HEK293 (cell line): Measurements from ENCODE around the gene SYCE1.

ENCODE experiments used
- CTCF ChIA-PET: fragments of 350-600 bp; formaldehyde crosslinking; extraction: SDS; loops from one replicate; lab custom pipeline; 2021; ENCODE audit warnings: antibody characterized with exemption; lab: Yijun Ruan, JAX
- POLR2A ChIA-PET: fragments of 300-600 bp; formaldehyde crosslinking; extraction: SDS; loops from one replicate; lab custom pipeline; 2020; ENCODE audit warnings: antibody characterized with exemption, inconsistent platforms; lab: Yijun Ruan, JAX
- H3K27ac ChIP-seq: fragments of 200-500 bp; sonication (Bioruptor generic); 2 replicates; pipeline ENCODE4 v1.5.1; 2014; ENCODE audit warnings: low read depth, low read length, control low read depth, inconsistent platforms; ENCODE audit errors: extremely low read depth
- H3K36me3 ChIP-seq, 2 experiments: fragments of 200-500 bp in 1 of 2; sonication (Bioruptor generic) in 1 of 2; 1 replicate in 1 of 2; 2 replicates in 1 of 2; pipeline ENCODE4 v1.5.1; 2014 to 2017; ENCODE audit warnings: inconsistent platforms in 2 of 2, low read length in 2 of 2; ENCODE audit not compliant: control insufficient read depth in 2 of 2, insufficient read depth in 1 of 2
- H3K4me1 ChIP-seq: fragments of 200-500 bp; sonication (Bioruptor generic); 2 replicates; pipeline ENCODE4 v1.5.1; 2014; ENCODE audit warnings: mild to moderate bottlenecking, low read length, inconsistent platforms; ENCODE audit not compliant: control insufficient read depth, insufficient read depth
- H3K4me3 ChIP-seq: 2 replicates; pipeline ENCODE4 v1.5.1; 2011; ENCODE audit warnings: low read depth, mild to moderate bottlenecking, control low read depth, low read length, moderate library complexity
- H3K9me3 ChIP-seq: fragments of 200-500 bp; sonication (Bioruptor generic); 2 replicates; pipeline ENCODE4 v1.5.1; 2014; ENCODE audit warnings: low read depth, low read length, inconsistent platforms; ENCODE audit not compliant: control insufficient read depth, insufficient read depth
- HOXA7 ChIP-seq: sonication (generic); formaldehyde crosslinking; IDR thresholded peaks from 2 replicates; pipeline ENCODE4 v1.8.1; 2022; ENCODE audit warnings: missing genetic modification reagents, borderline replicate concordance
- TRIM28 ChIP-seq: IDR thresholded peaks from 2 replicates; pipeline ENCODE4 v1.6.1; 2011; ENCODE audit warnings: low read length, control low read depth, borderline replicate concordance
- ZNF121 ChIP-seq: fragments of 450-650 bp; formaldehyde crosslinking; IDR thresholded peaks from 2 replicates; pipeline ENCODE4 v1.5.1; 2016; ENCODE audit warnings: missing biosample characterization, missing genetic modification characterization
- ZNF132 ChIP-seq: fragments of 450-650 bp; formaldehyde crosslinking; IDR thresholded peaks from 2 replicates; pipeline ENCODE4 v1.5.1; 2017; ENCODE audit warnings: missing biosample characterization, missing genetic modification characterization, borderline replicate concordance
- ZNF146 ChIP-seq: fragments of 450-650 bp; formaldehyde crosslinking; IDR thresholded peaks from 2 replicates; pipeline ENCODE4 v1.5.1; 2016; ENCODE audit warnings: missing biosample characterization, missing genetic modification characterization
- ZNF16 ChIP-seq: fragments of 450-650 bp; formaldehyde crosslinking; IDR thresholded peaks from 2 replicates; pipeline ENCODE4 v1.5.1; 2016; ENCODE audit warnings: low read depth, missing biosample characterization, missing genetic modification characterization
- ZNF292 ChIP-seq: fragments of 450-650 bp; formaldehyde crosslinking; IDR thresholded peaks from 2 replicates; pipeline ENCODE4 v1.5.1; 2016; ENCODE audit warnings: low read depth, missing biosample characterization, missing genetic modification characterization, borderline replicate concordance
- ZNF341 ChIP-seq: fragments of 450-650 bp; formaldehyde crosslinking; IDR thresholded peaks from 2 replicates; pipeline ENCODE4; 2016; ENCODE audit warnings: low read depth, missing biosample characterization, missing genetic modification characterization
- ZNF394 ChIP-seq: fragments of 450-650 bp; formaldehyde crosslinking; IDR thresholded peaks from 2 replicates; pipeline ENCODE4 v1.5.1; 2016; ENCODE audit warnings: missing biosample characterization, missing genetic modification characterization, mild to moderate bottlenecking, moderate library complexity, borderline replicate concordance
- ZNF777 ChIP-seq: fragments of 450-650 bp; formaldehyde crosslinking; IDR thresholded peaks from 2 replicates; pipeline ENCODE4 v1.5.1; 2017; ENCODE audit warnings: missing biosample characterization, missing genetic modification characterization, borderline replicate concordance
- ZNF785 ChIP-seq: fragments of 450-650 bp; formaldehyde crosslinking; IDR thresholded peaks from 2 replicates; pipeline ENCODE4 v1.5.1; 2016; ENCODE audit warnings: missing biosample characterization, missing genetic modification characterization
- ZSCAN30 ChIP-seq: fragments of 450-650 bp; IDR thresholded peaks from 2 replicates; pipeline ENCODE4 v1.5.1; 2018; ENCODE audit warnings: missing biosample characterization, mild to moderate bottlenecking, missing genetic modification characterization, moderate library complexity
- TF ChIP-seq, protein P1 (sequence below): fragments of 450-650 bp; formaldehyde crosslinking; conservative IDR thresholded peaks from 2 replicates; pipeline ENCODE4 v1.5.1; 2016; ENCODE audit warnings: low read depth, missing biosample characterization, missing genetic modification characterization
- TF ChIP-seq, protein P2 (sequence below): fragments of 450-650 bp; formaldehyde crosslinking; IDR thresholded peaks from 2 replicates; pipeline ENCODE4 v1.5.1; 2017; ENCODE audit warnings: missing biosample characterization, missing genetic modification characterization
- TF ChIP-seq, protein P3 (sequence below): fragments of 450-650 bp; formaldehyde crosslinking; IDR thresholded peaks from 2 replicates; pipeline ENCODE4 v1.5.1; 2016; ENCODE audit warnings: missing biosample characterization, missing genetic modification characterization

The SYCE1 gene

DNA sequence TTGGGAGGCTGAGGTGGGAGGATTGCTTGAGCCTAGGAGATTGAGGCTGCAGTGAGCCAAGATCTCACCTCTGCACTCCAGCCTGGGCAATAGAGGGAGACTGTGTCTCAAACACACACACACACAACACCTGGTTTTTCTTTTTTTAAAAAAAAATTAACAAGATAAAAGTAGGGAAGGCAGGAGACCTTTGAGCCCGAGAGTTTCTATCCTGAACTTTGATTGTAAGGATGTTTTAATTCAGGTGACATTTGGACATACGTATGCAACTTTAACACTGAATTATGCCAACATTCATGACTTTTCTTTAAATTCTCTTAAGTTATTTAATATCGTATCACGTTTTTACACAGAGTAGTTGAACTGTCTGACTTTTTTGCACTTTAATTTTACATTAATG lies 49.9 kb downstream of the SYCE1 start (continued):
- TF ChIP-seq ZNF777 (no peak), ZSCAN30 (tag by site-specific recombination) (no peak)

DNA sequence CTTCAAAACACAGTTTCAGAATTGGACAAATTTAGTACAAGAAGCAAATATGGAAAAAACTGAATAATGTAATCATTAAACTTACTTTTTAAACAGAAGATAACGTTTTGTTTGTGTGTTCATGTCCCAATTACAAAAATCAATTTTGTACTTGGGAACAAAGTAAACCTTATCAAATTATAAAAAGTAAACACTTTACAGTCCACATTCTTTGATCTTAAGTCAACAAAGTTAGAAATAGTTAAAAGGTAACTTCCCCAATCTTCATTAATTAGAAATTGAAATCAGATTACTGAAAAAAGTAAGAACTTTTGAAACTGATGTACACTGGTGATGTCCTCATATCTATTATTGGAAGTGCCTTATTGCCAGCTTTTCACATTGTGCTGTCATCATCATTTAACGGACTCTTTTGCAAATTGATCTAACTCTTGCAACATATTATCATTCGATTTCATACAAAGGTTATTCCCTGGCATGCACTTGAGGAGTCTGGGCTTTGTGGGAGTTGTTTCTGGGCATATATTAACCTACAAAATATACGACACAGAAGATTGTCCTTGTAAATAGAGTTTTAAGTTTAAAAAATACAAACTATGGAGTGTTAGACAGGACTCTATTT lies 53.4 kb downstream of the SYCE1 start:
- no peaks in the 10 kb centered on the region for H3K9me3 ChIP-seq
- no peak overlapping the region for H3K4me3 ChIP-seq
- no peaks in the 10 kb centered on the region for H3K4me1 ChIP-seq
- no peaks in the 10 kb centered on the region for H3K36me3 ChIP-seq
- TF ChIP-seq, protein P1, sequence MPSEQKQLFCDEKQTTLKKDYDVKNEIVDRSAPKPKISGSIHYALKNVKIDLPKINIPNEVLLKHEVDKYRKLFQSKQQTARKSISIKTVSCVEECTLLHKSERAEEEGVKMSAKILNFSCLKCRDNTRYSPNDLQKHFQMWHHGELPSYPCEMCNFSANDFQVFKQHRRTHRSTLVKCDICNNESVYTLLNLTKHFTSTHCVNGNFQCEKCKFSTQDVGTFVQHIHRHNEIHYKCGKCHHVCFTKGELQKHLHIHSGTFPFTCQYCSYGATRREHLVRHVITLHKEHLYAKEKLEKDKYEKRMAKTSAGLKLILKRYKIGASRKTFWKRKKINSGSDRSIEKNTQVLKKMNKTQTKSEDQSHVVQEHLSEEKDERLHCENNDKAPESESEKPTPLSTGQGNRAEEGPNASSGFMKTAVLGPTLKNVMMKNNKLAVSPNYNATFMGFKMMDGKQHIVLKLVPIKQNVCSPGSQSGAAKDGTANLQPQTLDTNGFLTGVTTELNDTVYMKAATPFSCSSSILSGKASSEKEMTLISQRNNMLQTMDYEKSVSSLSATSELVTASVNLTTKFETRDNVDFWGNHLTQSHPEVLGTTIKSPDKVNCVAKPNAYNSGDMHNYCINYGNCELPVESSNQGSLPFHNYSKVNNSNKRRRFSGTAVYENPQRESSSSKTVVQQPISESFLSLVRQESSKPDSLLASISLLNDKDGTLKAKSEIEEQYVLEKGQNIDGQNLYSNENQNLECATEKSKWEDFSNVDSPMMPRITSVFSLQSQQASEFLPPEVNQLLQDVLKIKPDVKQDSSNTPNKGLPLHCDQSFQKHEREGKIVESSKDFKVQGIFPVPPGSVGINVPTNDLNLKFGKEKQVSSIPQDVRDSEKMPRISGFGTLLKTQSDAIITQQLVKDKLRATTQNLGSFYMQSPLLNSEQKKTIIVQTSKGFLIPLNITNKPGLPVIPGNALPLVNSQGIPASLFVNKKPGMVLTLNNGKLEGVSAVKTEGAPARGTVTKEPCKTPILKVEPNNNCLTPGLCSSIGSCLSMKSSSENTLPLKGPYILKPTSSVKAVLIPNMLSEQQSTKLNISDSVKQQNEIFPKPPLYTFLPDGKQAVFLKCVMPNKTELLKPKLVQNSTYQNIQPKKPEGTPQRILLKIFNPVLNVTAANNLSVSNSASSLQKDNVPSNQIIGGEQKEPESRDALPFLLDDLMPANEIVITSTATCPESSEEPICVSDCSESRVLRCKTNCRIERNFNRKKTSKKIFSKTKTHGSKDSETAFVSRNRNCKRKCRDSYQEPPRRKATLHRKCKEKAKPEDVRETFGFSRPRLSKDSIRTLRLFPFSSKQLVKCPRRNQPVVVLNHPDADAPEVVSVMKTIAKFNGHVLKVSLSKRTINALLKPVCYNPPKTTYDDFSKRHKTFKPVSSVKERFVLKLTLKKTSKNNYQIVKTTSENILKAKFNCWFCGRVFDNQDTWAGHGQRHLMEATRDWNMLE (tag by site-specific recombination), result no peak
- TF ChIP-seq ZNF785 (tag by site-specific recombination) (no peak), TRIM28 (no peak), ZNF16 (tag by site-specific recombination) (no peak), ZNF292 (tag by site-specific recombination) (no peak), ZNF394 (tag by site-specific recombination) (no peak), ZNF121 (tag by site-specific recombination) (no peak), ZNF132 (tag by site-specific recombination) (no peak)
- TF ChIP-seq, protein P2, sequence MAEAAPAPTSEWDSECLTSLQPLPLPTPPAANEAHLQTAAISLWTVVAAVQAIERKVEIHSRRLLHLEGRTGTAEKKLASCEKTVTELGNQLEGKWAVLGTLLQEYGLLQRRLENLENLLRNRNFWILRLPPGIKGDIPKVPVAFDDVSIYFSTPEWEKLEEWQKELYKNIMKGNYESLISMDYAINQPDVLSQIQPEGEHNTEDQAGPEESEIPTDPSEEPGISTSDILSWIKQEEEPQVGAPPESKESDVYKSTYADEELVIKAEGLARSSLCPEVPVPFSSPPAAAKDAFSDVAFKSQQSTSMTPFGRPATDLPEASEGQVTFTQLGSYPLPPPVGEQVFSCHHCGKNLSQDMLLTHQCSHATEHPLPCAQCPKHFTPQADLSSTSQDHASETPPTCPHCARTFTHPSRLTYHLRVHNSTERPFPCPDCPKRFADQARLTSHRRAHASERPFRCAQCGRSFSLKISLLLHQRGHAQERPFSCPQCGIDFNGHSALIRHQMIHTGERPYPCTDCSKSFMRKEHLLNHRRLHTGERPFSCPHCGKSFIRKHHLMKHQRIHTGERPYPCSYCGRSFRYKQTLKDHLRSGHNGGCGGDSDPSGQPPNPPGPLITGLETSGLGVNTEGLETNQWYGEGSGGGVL (tag by site-specific recombination), result no peak
- TF ChIP-seq, protein P3, sequence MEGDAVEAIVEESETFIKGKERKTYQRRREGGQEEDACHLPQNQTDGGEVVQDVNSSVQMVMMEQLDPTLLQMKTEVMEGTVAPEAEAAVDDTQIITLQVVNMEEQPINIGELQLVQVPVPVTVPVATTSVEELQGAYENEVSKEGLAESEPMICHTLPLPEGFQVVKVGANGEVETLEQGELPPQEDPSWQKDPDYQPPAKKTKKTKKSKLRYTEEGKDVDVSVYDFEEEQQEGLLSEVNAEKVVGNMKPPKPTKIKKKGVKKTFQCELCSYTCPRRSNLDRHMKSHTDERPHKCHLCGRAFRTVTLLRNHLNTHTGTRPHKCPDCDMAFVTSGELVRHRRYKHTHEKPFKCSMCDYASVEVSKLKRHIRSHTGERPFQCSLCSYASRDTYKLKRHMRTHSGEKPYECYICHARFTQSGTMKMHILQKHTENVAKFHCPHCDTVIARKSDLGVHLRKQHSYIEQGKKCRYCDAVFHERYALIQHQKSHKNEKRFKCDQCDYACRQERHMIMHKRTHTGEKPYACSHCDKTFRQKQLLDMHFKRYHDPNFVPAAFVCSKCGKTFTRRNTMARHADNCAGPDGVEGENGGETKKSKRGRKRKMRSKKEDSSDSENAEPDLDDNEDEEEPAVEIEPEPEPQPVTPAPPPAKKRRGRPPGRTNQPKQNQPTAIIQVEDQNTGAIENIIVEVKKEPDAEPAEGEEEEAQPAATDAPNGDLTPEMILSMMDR (tag by site-specific recombination), result no peak
- TF ChIP-seq, all 188 proteins: peak for 0
- ChIA-PET POLR2A (no interaction called here), CTCF (interaction anchor here (1.3 kb wide), 1 partner anchor 8 kb away, joined by 5 read pairs; no protein-coding TSS in a partner anchor)
- no peak overlapping the region for H3K27ac ChIP-seq

DNA sequence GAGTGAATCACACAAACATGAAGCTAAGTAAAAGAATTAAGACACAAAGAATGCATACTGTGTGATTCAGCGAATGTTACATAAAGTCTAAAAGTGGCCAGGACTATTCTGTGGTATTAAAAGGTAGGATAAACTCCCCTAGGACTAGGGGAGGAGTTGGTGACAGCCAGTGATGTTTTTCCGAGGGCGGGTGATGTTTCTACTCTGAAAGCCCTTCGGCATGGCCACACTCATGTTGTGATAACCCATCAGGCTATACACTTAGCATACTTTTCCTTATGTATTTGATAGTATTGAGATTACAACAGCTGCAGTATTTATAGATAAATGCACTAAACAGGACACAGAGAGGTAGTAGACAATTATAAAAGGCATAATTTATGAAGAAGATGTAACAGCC lies 54.0 kb downstream of the SYCE1 start:
- CTCF ChIA-PET, result interaction anchor here (0.7 to 1.3 kb wide), 2 partner anchors 8 to 368 kb away, joined by 3 to 5 read pairs; no protein-coding TSS in a partner anchor
- Histone ChIP-seq H3K4me1 (no peaks in the 10 kb centered on the region), H3K27ac (no peak overlapping the region), H3K36me3 (no peaks in the 10 kb centered on the region), H3K4me3 (no peak overlapping the region), H3K9me3 (no peaks in the 10 kb centered on the region)
- POLR2A ChIA-PET, result no interaction called here
- TF ChIP-seq HOXA7 (CRISPR knock-in tag) (no peak), ZNF341 (tag by site-specific recombination) (peak; percentile 23; the same call in 1 of the 2 replicates), ZNF146 (tag by site-specific recombination) (peak; percentile 76; the same call in 1 of the 2 replicates)
